Stimulated activated CD8-positive, alpha-beta memory T cell treated with anti-CD3 and anti-CD28 coated beads, Interleukin-15, amount 100 ng/mL, for 4 hours (primary cell): Measurements from ENCODE around the gene YARS1.
"Not testable (repeated sequence)": the region's sequence is repeated elsewhere in the genome, so short reads cannot be mapped to it uniquely, and the experiment has no call there.

Experiments used
- DNase-seq, 2 donors: peaks; one replicate each; pipeline ENCODE4 v3.0.0-alpha.2; 2020; ENCODE audit warnings: low read depth in 2 of 2

Gene YARS1

GRCh38 chr1:32817815-32818786 lies 943 bp upstream of the YARS1 start:
- no peak for DNase-seq

GRCh38 chr1:32816676-32817158 lies 441 bp downstream of the YARS1 start:
- DNase-seq: no peak

- DNase-seq: no peak
These were observed 3.0 kb downstream of the YARS1 start for GRCh38 chr1:32813941-32814739.

- no peak for DNase-seq
These were observed 5.2 kb downstream of the YARS1 start for GRCh38 chr1:32811917-32812316.

GRCh38 chr1:32811265-32811664 lies 5.9 kb downstream of the YARS1 start:
- DNase-seq: no peak

GRCh38 chr1:32810358-32810757 lies 6.8 kb downstream of the YARS1 start:
- no peak for DNase-seq

- DNase-seq: no peak
These were observed 8.6 kb downstream of the YARS1 start for GRCh38 chr1:32808580-32808979.

GRCh38 chr1:32806910-32807523 lies 10.1 kb downstream of the YARS1 start:
- no peak for DNase-seq

- no peak for DNase-seq
These were observed 10.9 kb downstream of the YARS1 start for GRCh38 chr1:32806290-32806689.

- not testable (repeated sequence) for DNase-seq
These were observed 12.7 kb downstream of the YARS1 start for GRCh38 chr1:32804460-32804859.

GRCh38 chr1:32801096-32801715 lies 16.0 kb downstream of the YARS1 start:
- DNase-seq: no peak

GRCh38 chr1:32798679-32799416 lies 18.3 kb downstream of the YARS1 start:
- no peak for DNase-seq

- DNase-seq: no peak
These were observed 19.0 kb downstream of the YARS1 start for GRCh38 chr1:32798191-32798590.

GRCh38 chr1:32797456-32797855 lies 19.7 kb downstream of the YARS1 start:
- DNase-seq: no peak

GRCh38 chr1:32795763-32796162 lies 21.4 kb downstream of the YARS1 start:
- DNase-seq: not testable (repeated sequence)

GRCh38 chr1:32791881-32792280 lies 25.3 kb downstream of the YARS1 start:
- DNase-seq: no peak

GRCh38 chr1:32789356-32789755 lies 27.8 kb downstream of the YARS1 start:
- DNase-seq: not testable (repeated sequence)

GRCh38 chr1:32786856-32787255 lies 30.3 kb downstream of the YARS1 start:
- DNase-seq: no peak

- no peak for DNase-seq
These were observed 32.3 kb downstream of the YARS1 start for GRCh38 chr1:32784817-32785216.

- no peak for DNase-seq
These were observed 33.3 kb downstream of the YARS1 start for GRCh38 chr1:32783851-32784250.

GRCh38 chr1:32782086-32782485 lies 35.1 kb downstream of the YARS1 start:
- no peak for DNase-seq
